Prostate gland (tissue), 2 donors: Measurements from ENCODE around the gene LDLRAD4.

ENCODE experiments used
- POLR2AphosphoS5 ChIP-seq: sonication (generic); formaldehyde crosslinking; IDR thresholded peaks from one replicate; pipeline ENCODE4 v1.6.1; 2017; ENCODE audit warnings: antibody characterized with exemption
- TF ChIP-seq, protein P1 (sequence below), 4 experiments: fragments of 200-600 bp in 2 of 4; fragments of 450-650 bp in 2 of 4; sonication (generic) in 2 of 4; IDR thresholded peaks; 1 replicate in 3 of 4; 2 replicates in 1 of 4; pipeline ENCODE4 v1.5.1; 2016 to 2019; ENCODE audit warnings: antibody characterized with exemption in 4 of 4, mild to moderate bottlenecking in 2 of 4, moderate library complexity in 2 of 4

DNA sequence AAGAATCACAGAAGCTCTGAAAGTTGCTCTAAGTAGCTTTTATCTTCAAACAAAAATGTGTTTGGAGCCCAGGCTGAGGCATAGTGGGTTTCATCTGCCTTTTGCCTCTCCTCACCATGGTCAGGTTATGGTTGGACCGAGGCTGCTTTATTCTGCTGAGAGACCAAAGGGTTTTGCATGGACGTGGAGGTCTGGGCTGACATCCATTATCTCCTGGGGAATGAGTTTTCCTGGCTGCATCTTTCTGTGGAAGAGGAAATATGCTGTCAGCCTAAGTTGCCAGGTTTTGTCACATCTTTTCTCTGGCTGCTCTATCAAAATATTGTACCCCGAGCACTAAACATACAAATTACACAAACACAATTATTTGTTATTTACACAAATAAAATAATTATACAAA is 223.2 kb downstream of the LDLRAD4 start:
- TF ChIP-seq, protein P1, sequence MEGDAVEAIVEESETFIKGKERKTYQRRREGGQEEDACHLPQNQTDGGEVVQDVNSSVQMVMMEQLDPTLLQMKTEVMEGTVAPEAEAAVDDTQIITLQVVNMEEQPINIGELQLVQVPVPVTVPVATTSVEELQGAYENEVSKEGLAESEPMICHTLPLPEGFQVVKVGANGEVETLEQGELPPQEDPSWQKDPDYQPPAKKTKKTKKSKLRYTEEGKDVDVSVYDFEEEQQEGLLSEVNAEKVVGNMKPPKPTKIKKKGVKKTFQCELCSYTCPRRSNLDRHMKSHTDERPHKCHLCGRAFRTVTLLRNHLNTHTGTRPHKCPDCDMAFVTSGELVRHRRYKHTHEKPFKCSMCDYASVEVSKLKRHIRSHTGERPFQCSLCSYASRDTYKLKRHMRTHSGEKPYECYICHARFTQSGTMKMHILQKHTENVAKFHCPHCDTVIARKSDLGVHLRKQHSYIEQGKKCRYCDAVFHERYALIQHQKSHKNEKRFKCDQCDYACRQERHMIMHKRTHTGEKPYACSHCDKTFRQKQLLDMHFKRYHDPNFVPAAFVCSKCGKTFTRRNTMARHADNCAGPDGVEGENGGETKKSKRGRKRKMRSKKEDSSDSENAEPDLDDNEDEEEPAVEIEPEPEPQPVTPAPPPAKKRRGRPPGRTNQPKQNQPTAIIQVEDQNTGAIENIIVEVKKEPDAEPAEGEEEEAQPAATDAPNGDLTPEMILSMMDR (IDR thresholded peaks at IDR 0.05): no peak
- TF ChIP-seq POLR2AphosphoS5: no peak
